Germinal center (tissue), 1 donor: ENCODE measurements around the gene CPT1C.

Experiments used
- DNase-seq: peaks from one replicate; pipeline ENCODE4 v3.0.0; 2012; ENCODE audit warnings: mixed read lengths, low spot score

The CPT1C gene

DNA sequence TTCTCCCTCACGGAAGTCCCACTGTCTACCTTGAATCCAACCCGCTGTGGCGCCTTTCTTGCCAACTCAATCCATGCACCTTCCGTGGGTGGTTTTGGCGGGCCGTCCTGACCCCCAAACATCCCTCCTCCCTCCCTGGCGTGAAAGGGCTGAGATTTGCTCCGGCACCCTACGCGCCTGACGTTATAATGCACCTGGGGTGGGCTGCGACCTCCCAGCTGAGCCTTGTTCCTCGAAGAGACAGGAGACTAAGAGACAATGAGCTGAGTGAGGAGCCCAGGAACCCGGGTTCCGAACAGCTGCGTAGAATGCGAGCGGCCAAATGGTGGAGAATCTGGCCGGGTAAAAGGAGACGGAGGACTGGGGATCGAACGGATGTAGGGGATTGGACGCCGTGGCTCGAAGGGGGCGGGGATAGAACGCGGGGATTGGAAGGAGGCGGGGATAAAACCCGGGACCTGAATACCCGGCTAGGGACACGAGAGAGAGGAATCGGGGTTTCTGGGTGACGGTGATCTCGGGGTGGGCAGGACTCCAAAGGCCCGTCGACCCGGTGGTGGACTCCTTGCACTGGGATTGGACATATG, at the start of gene CPT1C:
Gene CPT1C, plus strand, starts transcription at position 461 of the 587 bp plus-strand sequence. CDS start 1,137 bp downstream, outside the sequence.
- peak; percentile 66 for DNase-seq

GRCh38 chr19:49641688-49642491, 49.0 kb upstream of the CPT1C start, which contains the start of gene SCAF1:
Gene SCAF1, plus strand, starts transcription at chr19:49642209. Its CDS starts 2,818 bp downstream, at chr19:49645027.
- peak; percentile 96 for DNase-seq

- DNase-seq, result no peak
Measured at GRCh38 chr19:49642492-49643035, 48.4 kb upstream of the CPT1C start.

DNA sequence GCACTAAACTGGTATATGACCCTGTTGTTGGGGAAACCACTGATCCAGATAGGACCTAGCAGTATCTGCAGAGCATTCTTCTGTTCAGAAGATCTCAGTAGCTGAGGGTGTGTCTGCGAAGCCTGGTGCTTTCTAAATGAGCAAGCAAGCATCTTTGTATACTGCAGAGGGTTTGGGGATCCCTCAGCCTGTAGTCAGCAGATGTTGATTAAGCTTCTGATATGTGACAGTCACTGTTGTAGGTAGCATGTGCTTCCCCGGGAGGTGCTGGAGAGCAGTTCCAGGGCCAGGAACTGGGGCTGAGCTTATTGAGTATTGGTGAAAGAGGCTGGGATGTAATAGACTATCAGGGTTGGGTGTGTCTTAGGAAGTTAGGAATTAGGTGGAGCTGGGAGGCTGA, 47.5 kb upstream of the CPT1C start:
- no peak for DNase-seq

DNA sequence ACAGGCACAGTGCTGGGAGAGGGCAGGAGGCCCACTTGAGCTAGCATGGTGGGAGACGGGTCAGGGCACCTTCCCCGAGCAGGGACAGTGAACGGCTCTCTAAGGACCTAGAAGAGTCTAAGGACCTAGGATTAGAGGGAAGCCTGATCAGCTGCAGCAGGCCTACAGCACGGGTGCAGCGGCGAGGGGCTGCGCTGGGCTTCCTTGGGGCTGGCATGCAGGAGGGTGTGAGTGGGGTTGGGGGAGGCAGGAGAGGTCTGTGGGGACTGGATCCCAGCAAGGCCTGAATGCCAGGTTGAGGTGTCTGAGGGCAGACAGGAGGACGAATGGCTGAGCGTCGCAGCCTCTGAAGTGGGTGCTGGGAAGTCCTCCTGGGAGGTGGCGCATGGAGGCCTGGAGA, 45.3 kb upstream of the CPT1C start:
- DNase-seq, result no peak

GRCh38 chr19:49645995-49646394, 44.9 kb upstream of the CPT1C start:
- no peak for DNase-seq

DNA sequence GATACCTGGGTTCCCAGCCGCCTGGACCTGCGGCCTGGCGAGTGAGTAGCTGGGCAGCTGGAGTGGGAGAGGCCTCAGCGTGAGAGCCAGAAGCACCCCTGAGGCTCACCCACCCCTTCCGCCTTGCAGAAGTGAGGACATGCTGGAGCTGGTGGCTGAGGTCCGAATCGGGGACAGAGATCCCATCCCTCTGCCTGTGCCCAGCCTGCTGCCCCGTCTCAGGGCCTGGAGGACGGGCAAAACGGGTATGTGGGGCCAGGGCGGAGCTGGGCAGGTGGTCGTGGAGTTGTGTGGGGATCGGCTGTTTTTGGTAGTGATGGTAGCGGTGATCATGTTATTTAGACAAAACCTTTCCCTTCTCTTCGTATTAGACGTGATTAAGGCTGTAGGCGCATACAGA, 44.3 kb upstream of the CPT1C start:
- DNase-seq, result no peak

GRCh38 chr19:49651029-49651819, 39.7 kb upstream of the CPT1C start:
- no peak for DNase-seq

DNA sequence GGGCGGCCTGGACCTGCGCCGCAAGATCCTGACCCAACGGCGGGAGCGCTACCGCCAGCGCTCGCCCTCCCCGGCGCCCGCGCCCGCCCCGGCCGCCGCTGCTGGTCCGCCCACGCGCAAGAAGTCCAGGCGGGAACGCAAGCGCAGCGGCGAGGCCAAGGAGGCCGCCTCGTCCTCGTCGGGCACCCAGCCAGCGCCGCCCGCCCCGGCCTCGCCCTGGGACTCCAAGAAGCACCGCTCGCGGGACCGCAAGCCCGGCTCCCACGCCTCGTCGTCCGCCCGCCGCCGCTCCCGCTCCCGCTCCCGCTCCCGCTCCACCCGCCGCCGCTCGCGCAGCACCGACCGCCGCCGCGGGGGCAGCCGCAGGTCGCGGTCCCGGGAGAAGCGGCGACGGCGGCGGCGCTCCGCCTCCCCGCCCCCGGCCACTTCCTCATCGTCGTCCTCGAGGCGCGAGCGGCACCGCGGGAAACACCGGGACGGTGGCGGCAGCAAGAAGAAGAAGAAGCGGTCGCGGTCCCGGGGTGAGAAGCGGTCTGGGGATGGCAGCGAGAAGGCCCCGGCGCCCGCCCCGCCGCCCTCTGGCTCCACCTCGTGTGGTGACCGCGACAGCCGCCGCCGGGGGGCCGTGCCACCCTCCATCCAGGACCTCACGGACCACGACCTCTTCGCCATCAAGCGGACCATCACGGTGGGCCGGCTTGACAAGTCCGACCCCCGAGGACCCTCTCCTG, 38.9 kb upstream of the CPT1C start:
- DNase-seq, result no peak

GRCh38 chr19:49652551-49653465, 38.1 kb upstream of the CPT1C start:
- no peak for DNase-seq

- DNase-seq, result no peak
Measured at GRCh38 chr19:49653466-49653806, 37.5 kb upstream of the CPT1C start.

DNA sequence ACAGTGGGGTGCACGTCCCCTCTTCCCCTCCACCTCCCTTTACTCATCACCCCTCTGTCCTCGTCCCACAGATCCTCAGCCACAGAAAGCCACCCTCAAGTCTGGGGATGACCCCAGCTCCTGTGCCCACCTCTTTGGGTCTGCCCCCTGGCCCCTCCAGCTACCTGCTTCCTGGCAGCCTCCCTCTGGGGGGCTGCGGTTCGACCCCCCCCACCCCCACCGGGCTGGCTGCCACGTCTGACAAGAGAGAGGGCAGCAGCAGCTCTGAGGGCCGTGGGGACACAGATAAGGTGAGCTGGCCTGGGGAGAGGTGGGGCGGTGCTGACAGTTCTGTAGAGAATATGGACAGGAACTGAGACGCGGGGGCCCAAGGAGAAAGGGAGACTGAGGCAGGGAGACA, 36.3 kb upstream of the CPT1C start:
- no peak for DNase-seq

DNA sequence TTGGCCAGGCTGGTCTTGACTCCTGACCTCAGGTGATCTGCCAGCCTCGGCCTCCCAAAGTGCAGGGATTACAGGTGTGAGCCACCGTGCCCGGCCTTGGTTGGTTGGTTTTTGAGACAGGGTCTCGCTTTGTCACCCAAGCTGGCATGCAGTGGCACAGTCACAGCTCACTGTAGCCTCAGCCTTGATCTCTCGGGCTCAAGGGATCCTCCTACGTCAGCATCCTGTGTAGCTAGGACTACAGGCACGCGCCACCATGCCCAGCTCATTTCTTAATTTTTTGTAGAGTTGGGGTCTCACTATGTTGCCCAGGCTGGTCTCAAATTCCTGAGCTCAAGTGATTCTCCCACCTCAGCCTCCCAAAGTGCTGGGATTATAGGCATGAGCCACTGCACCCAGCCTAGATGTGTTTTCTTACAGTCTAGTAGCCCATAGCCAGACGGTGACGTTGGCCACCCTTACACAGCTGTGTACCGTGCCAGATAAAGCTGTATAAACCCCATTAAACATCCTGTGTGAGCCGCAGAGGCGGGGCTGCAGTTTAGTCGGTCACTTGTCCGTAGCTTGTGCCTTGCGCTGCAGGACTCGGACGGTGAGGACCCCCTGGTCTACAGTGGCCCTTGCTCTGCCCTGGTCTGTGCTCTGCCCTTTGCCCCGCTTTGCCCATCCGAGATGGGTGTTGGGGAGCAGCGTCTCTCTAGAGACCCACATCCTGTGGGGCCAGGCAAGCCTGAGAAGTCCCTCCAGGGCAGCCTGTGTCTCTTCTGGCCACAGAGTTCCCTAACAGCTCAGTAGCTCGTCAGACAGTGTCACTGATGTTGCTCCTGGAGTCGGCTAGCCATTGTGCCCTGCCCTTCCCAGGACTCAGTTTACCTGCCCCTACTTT, 35.1 kb upstream of the CPT1C start:
- no peak for DNase-seq

GRCh38 chr19:49656456-49657109, 34.3 kb upstream of the CPT1C start:
- no peak for DNase-seq

DNA sequence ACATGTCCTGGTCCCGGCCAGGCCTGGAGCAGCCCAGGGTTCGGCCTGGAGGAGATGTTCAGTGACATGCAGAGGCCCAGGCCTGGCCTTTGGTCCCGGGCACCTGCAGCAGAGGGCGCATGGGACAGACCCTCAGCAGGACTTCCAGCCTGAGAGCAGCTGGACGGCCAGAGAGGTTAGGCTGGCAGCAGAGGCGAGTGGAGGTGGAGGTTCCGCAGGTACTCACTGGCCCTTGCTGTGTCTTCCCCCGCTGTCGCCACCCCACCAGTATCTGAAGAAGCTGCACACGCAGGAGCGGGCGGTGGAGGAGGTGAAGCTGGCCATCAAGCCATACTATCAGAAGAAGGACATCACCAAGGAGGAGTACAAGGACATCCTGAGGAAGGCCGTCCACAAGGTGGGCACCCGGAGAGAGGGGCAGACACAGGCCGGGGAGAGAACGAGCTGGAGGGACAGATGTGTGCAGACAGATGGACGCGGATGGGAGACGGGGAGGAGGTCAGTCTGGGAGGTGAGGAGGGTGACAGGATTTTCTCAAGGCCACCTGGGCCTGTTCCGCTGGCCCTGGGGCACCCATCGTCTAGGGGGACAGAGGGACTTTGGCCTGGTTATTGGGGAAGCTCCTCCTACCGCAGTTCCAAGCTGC, 33.3 kb upstream of the CPT1C start:
- no peak for DNase-seq

GRCh38 chr19:49658139-49658517, 32.8 kb upstream of the CPT1C start:
- no peak for DNase-seq

- no peak for DNase-seq
Measured at GRCh38 chr19:49658566-49659442, 32.1 kb upstream of the CPT1C start.
